Measurements from ENCODE around the gene TMEM234. TPM values are rescaled to one million over a fixed set of nuclear protein-coding genes. Genes with fewer than 3 reads are reported as not detected.
A peak's percentile ranks its signal among the peaks of the same experiment; 100 is the strongest.

TMEM234 gene
- total and polyA plus RNA-seq, 2 of the 8 experiments (the other 6 are each of a cell fraction or from before 2014, with no cell fraction given): 8.7 to 8.9 TPM

DNA sequence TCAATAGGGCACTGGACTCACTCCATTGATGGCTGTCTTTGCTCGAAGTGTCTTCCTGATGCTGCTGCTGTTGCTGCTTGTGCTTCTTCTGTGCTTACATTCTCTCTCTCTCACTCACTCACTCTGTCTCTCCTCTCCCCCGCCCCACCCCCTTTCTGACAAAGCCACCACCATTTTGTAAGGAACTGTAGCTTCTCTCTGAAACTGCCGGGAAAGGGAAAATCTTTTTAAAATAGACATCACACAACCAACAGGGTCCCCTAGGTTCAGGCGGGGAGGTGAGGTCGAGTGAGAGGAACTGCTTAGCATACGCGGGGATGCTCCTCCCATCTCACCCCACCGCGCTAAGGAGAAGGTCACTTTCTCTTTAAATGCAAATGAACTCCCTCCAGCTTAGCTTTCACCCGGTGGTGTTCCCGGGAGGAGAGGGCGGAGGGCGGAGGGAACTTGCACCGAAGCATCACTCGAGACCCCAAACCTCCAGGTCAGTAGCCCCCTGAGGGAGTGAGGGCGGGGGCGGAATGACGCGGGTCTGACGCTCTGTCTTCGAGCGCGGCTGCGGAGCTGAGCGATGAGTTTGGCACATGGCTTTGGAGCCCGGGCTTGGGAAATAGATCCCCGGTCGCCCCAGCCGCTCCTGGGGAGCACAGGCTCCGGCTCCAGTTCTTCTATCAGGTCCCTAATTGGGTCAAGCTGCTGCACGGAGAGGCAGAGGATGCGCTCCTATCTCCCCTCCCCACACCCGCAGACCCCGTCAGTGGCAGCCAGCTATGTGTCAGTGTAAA lies 21.7 kb downstream of the TMEM234 start, which contains the start of gene CCDC28B (continued):
- TF ChIP-seq FOSL1 (IDR thresholded peaks at IDR 0.05; ENCODE audit: insufficient read depth, low read depth, low read length) (no peak), SIN3A (conservative IDR thresholded peaks at IDR 0.05 in 1 of 2, IDR thresholded peaks at IDR 0.05 in 1 of 2; ENCODE audit: low read depth in 1 of 2, low read length in 2 of 2) (peak in 1 of 2 experiments; percentile 38; a peak in 2 of 4 replicates), TAF7 (optimal IDR thresholded peaks at IDR 0.05; ENCODE audit: borderline replicate concordance, low read depth, low read length) (no peak), CEBPB (IDR thresholded peaks at IDR 0.05; ENCODE audit: low read depth, low read length) (no peak), ASH2L (IDR thresholded peaks at IDR 0.05; ENCODE audit: low read length) (peak; percentile 79), KDM1A (IDR thresholded peaks at IDR 0.05; ENCODE audit: borderline replicate concordance, low read length) (peak; percentile 48; the same call in 1 of the 2 replicates), GTF2F1 (IDR thresholded peaks at IDR 0.05; ENCODE audit: borderline replicate concordance, low read depth, low read length) (no peak), TEAD4 (IDR thresholded peaks at IDR 0.05; ENCODE audit: low read depth, low read length) (no peak)

Data from H1 (cell line).